ENCODE data around the gene GLIPR1L1.

- TF ChIP-seq CTCF (conservative IDR thresholded peaks at IDR 0.05 in 1 of 2, IDR thresholded peaks at IDR 0.05 in 1 of 2; ENCODE audit: low read depth in 1 of 2, low read length in 2 of 2) (no peak), EZH2 (IDR thresholded peaks at IDR 0.05; ENCODE audit: low read length, missing control alignments) (no peak)
Observed at GRCh38 chr12:75327642-75328041, 6.8 kb upstream of the GLIPR1L1 start.
